ENCODE measurements around the gene ZFYVE16. TPM values are rescaled to one million over a fixed set of nuclear protein-coding genes. Genes with fewer than 3 reads are reported as not detected.

Gene ZFYVE16
- total and polyA plus RNA-seq, 10 of the 15 experiments (the other 5 are each of a cell fraction or from before 2014, with no cell fraction given): 2.9 to 11.2 (median 7.8) TPM

- ChIA-PET CTCF (interaction anchor here (0.5 kb wide), 1 partner anchor 11 kb away, joined by 3 read pairs; no protein-coding TSS in a partner anchor), POLR2A (no interaction called here), RAD21 (ENCODE audit: unreplicated experiment) (interaction anchor here (0.7 kb wide), 1 partner anchor 767 kb away, joined by 3 read pairs; no protein-coding TSS in a partner anchor), SMC1A (ENCODE audit: uncharacterized antibody, unreplicated experiment) (no interaction called here)
- FAIRE-seq: no peak
- Histone ChIP-seq H3K36me3 (ENCODE audit: control insufficient read depth in 2 of 2, insufficient read depth in 2 of 2, low read length in 1 of 2) (no peaks in the 10 kb centered on the region), H3K27ac (ENCODE audit: control insufficient read depth, insufficient read depth) (no peak overlapping the region), H3K4me1 (ENCODE audit: control insufficient read depth, insufficient read depth, low read length) (no peaks in the 10 kb centered on the region), H3K9ac (ENCODE audit: control insufficient read depth, insufficient read depth, low read length) (no peak overlapping the region), H3K79me2 (ENCODE audit: control insufficient read depth, insufficient read depth, low read length) (no peaks in the 10 kb centered on the region), H2AFZ (ENCODE audit: control insufficient read depth, low read depth, low read length) (no peak overlapping the region), H3K4me2 (ENCODE audit: control insufficient read depth, insufficient read depth) (no peak overlapping the region), H4K20me1 (ENCODE audit: control insufficient read depth, insufficient read depth) (no peaks in the 10 kb centered on the region), H3K4me3 (no peak overlapping the region), H3K9me3 (replicated peaks; ENCODE audit: control insufficient read depth, insufficient read depth, low read length) (no peaks in the 10 kb centered on the region), H3K27me3 (replicated peaks in 1 of 2; ENCODE audit: control insufficient read depth in 2 of 2, insufficient read depth in 2 of 2, low read length in 1 of 2) (no peaks in the 10 kb centered on the region)
- intact Hi-C loops (cut with micrococcal nuclease; ENCODE audit: unreplicated experiment) (no loop called here), in situ Hi-C loops (cut with MboI) (no loop called here)
- no peak for ATAC-seq
- TF ChIP-seq ZBTB33 (IDR thresholded peaks at IDR 0.05) (no peak), ZNF592 (IDR thresholded peaks at IDR 0.05) (no peak), FOXK2 (IDR thresholded peaks at IDR 0.05) (no peak), CREM (IDR thresholded peaks at IDR 0.05; ENCODE audit: low read depth) (no peak), PAX5 (IDR thresholded peaks at IDR 0.05; ENCODE audit: borderline replicate concordance, low read depth, low read length) (no peak), ATF2 (IDR thresholded peaks at IDR 0.05; ENCODE audit: low read length) (no peak), MEF2B (IDR thresholded peaks at IDR 0.05; ENCODE audit: partially characterized antibody, poor library complexity, severe bottlenecking) (no peak), E2F4 (IDR thresholded peaks at IDR 0.05; ENCODE audit: low read depth, low read length) (no peak), CBFB (IDR thresholded peaks at IDR 0.05; ENCODE audit: low read depth) (no peak), STAT3 (IDR thresholded peaks at IDR 0.05; ENCODE audit: low read depth, low read length) (no peak), BCLAF1 (IDR thresholded peaks at IDR 0.05) (no peak), ZNF622 (IDR thresholded peaks at IDR 0.05) (no peak)
- 70% methylated on average over 3 of the region's 3 CpGs for WGBS (ENCODE audit: insufficient coverage, insufficient replicate concordance, low lambda C conversion rate, missing lambda C conversion rate)
- BruUV-seq (replicated peaks): no TSS peak
- no peak for DNase-seq (ENCODE audit: low read depth, low spot score)
These were observed 99.8 kb downstream of the ZFYVE16 start for GRCh38 chr5:80507663-80508062.
